Stimulated activated CD8-positive, alpha-beta memory T cell treated with anti-CD3 and anti-CD28 coated beads, Interleukin-15, amount 100 ng/mL, for 1 hour (primary cell): ENCODE measurements around the gene FSTL4.

Experiments used
- DNase-seq: peaks from one replicate; pipeline ENCODE4 v3.0.0-alpha.2; 2020; ENCODE audit warnings: low read depth

Gene FSTL4

DNA sequence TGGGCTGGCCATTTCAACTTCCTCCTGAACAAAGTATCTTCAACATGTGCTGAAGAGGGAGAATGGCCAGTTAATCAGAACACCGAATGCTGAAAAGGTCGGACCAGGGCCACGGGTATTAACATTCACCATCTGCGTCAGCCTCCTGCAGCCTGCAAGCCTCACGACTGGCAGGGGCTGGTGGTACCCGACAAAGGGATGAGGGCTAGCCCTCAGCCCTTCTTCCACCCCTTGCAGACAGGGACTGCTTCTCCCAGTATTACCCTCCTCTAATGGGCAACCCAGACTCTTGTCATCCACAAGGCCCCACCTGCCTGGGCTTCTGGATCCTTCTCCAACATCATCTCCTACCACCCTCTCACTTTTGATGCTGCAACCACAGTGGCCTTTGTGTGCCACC is 246.6 kb downstream of the FSTL4 start:
- DNase-seq = no peak

DNA sequence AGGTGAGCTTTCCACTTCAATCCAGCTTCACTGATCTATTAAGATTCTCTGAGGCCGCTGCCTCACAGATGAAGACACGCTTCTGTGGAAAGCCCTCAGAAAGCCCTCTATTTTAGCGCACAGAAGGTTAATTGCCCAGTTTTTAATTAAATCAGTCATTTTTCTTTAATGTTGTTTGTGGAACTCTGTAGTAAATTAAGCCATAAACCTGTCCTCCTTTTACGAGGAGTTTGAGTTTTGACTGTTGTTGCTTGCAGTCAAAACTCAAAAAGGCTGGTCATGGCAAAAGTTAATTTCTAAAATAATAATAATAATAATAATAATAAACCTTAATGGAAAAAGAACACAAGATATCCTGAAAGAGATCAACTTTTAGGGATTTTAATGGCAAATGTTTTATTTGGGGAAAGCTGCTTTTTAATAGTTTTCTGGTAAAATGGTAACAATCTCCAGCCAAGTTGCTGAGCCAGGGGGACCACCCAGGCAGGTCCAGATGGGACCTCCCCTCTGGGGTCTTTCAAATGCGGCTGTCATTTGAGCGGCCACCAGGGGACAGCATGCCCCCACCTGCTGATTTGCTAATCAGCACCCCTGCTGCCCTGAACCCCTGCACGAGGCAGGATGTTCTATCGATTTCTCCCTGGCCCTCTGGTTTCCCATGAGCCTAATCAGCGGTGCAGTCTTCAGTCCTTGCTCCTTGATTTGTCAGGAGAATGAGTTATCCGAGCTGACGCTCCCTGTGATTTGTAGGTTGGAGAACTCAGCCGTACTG is 247.2 kb downstream of the FSTL4 start:
- no peak for DNase-seq

DNA sequence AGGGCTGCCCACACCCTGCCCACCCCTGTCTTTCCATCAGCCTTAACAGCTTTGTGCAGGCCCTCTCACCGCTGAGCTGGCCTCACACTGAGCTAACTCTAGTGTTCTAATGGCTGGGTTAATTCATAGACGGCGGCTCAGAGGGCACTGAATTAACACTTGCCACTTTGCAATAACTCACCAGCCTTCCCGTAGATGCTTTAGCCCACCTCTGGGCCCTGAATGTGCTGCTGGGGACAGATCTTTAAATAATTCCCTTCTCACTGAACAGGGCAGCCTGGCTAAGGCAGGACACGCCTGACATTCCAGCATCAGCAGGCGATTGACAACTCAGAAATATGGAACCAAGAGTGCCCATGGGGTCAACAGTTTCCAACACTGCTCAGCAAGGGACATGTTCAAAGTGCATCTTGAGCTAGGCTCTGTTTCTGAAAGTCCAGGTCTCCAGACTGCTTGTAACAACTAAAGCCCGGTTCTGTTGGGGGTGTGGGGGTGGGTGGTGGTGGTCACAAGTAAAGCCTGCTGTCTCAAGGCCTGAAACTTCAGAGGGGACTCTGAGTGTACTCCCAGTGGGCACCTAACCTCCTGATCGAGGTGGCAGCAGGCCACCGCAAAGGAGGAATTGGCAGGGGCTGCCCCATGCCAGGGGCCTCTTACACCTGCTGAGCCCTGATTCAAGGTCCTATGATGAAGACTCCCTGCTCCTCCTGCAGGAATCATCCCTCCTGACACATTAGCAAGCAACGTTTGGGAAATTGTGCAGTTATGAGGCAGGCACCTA is 248.3 kb downstream of the FSTL4 start:
- no peak for DNase-seq

DNA sequence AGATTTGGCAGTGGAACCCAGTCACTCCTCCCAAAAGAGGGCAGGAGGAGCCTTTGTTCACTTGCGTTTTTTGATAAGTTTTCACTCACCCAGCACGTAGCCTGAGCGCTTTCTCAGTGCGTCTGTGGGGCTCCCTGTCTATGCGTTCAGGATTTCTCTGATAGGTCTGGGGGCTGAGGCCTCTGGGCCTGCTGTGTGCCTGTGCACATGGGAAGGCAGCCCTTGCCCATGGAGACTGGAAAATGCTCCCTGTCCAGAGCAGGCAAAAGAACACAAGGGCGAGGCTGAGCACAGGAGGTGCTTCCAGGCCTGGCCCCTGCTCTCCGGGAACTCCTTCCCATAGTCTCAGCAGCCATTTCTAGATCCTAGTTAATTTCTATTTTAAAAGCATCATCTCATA is 249.9 kb downstream of the FSTL4 start:
- DNase-seq = no peak

DNA sequence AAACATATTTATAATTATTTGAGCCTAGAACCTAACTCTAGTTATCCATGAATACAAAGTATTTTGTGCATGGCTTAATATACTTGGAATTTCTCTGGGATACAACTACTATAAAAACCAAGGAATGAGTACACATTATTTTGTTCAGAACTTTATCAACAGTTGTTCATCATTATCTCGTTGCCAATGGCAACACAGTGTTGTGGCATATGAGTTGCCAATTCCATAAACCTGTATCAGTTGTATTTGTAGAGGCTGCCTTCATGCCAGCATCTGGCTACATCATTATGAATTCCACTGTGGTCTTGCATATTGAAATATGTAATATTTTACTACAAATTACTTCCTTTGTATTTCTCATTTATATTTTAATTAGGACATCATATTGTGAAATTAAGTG is 250.4 kb downstream of the FSTL4 start:
- DNase-seq = no peak

DNA sequence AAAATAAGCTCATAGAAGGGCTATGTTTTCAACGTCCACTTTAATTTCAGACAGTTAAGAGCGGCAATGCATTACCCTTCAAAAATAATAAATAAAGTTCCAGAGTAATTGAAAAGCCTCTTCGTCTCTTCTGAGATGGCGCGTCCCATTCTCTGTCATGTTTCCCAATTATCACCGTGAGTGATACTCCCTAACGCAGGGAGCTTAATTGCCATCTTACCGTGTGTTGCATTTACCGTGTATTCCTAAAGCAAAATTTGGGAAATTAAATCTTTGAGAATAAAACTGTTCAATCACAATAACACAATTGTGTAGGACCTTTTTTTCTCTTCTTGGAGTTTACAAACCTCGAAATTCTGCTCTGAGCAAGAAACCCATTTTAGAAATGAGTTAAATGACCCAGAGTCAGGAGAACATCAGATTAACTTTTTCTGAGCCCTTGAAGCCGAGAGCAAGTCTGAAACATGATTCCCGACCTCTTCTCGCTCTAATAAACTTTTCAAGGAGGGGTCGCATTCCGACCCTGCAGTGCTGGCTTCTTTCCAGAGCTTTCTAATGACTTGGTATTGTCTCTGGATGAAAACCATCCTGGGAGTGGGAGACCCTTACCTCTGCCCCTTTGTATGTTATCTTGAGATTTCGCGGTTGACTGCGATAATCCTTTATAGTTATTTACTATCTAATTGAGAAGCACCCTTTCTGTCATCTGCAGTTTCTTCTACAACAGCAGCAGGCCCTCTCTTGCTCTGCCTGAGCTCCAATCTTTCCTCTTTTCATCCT is 251.5 kb downstream of the FSTL4 start:
- DNase-seq = no peak

DNA sequence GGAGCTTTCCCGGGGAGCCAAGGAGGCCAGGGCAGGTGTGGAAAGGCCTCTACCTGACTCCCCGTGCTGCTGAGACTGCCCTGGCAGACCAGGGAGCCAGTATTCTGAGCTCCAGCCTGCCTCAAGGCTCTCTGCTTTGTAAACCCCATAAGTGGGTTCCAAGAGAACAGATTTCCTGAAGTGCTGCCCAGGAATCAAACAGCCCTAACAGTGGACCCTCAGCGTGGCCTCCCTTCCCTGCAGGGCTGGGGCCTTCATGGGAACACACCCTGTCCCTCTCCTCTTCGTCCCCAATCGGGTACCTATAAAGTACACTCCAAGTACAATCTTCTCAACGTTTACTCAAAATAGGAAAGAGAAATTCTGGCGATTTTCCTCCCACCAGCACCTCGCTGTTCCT is 252.5 kb downstream of the FSTL4 start:
- DNase-seq = no peak

DNA sequence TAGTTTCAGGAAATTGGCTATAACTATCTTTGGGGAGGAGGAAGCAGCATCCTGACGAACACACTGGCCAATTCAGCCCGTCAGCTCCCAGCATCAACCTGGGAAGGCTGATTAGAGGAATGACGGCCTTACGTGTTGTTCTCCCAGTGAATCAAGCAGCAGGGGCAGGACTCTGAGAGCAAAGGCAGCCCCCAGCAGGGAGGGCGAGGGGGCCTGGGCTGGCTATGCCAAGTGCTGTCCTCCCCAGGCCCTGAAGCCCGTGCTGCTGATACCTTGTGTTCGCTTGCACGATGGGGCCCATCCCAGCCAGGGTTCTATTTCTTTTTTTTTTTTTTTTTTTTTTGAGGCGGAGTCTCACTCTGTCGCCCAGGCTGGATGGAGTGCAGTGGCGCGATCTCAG is 254.1 kb downstream of the FSTL4 start:
- DNase-seq = no peak

DNA sequence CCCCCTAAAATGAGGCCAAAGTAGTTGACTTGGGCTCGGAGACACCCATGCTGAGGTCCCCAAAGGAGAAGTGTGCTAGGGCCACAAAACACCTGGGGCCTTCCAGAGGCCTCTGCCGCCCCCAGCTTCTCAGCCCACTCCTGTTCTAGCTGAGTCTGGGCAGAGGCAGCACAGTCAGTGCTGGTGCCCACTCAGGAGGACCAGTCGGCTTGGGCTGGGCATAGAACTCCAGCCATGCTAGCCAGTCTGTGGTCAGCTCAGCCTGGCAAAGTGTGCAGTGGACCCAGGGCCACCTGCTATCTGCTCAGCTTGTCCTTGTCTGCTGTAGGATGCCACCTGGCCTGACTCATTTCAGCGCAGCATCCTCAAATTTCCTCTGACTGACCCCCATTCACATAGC is 254.6 kb downstream of the FSTL4 start:
- DNase-seq = no peak

DNA sequence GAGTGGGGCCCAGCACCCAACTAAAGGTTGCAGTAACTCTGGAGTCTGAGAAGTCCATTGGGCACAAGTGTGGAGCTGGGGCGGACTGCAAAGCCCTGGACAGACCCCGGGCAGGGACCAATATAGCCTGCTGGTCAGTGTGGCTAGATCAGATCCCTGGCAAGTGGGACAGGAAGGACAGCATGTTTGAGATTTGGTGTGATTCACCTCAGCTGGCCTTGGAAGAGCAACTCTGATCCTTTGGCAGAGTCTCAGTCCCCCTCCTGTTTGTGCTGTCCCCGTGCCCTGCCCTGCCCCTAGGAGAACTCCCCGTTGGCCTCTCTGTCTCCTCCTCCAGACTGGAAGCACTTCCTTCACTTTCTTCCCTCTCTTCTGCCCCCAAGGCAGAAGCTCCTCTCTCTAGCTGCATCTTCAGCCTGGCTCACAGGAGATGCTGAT is 255.3 kb downstream of the FSTL4 start:
- DNase-seq = no peak

DNA sequence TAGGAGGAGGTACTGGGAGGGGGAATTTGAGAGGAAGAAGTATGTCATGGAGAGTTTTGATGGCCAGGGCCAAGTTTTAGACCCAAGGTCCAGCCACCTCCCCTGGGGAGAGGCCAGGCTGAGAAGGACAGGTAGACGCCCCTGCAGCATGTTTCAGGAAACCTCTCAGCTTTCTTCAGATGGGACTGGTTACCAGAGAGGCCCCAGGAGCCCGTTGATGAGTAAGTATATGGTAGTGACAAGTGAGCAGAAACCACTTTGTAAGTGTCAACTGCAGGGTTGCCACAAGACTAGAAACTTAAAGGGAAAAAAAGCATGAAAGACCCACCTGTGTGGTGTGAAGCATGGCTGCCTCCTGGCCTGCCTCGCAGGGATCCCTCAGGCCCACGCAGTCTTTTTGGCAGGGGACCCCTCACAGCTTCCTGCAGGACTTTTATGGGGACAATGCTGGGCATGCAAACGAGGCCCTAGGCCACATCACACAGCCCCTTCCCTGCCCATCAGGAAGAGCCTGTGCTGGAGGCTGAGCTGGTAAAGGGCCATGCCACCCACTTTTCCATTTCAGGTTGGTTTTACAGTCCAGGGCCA is 255.9 kb downstream of the FSTL4 start:
- no peak for DNase-seq

DNA sequence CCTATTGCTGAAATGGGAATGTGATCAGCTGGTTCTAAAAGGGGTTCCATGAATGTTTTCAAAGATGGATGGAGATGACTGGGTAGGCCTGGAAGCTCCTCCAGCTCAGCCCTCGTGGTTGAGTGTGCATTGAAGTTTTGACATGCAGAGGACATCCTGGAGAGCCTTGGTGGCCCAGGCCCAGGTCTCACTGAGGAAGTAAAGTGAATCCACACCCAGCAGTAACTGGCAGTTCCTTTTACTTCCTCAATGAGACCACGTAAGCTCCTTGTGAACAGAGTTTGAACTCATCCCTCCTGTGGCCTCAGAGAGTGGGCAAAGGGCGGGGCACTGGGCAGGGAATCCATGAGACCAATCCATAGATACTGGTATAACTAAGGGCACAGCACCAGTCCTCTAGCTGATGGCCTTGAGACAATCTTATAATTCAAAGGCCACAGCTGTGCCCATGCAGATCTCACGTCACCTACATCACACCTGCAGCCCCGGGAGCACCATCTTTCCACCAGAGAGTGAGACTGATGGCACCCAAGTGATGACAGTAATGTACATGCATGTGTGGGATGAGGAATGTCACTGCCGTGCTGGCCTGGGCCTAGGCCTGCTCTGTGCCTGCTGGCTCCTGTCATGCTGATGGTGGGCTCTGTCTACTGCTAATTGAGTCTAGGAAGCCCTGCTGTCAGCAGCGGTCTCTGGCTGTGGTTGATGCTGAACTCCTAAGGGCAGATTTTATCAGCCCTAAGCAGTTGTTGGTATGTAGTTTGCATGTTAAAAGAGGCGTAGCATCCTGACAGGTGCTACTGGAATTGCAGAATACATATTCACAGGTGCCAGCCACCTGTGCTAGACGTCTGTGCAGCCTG is 257.8 kb downstream of the FSTL4 start:
- no peak for DNase-seq

DNA sequence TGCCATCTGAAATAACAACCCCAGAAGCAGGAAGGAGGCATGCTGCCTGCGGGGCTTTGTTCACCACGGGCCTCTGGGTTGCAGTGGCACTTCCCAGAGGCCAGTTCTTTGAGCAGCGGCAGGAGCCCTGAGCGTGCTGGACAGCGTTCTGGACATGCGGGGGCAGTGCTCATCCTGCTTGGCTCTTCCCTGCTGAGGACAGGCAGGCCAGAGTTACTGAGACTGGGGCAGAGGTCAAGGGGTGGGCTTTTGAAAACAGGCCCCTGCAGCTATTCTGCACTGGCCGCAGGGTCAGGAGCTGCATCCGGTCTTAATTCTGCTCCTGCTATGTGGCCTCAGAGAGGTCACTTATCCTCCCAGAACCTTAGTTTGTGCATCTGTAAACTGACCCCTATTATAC is 258.6 kb downstream of the FSTL4 start:
- DNase-seq = no peak

DNA sequence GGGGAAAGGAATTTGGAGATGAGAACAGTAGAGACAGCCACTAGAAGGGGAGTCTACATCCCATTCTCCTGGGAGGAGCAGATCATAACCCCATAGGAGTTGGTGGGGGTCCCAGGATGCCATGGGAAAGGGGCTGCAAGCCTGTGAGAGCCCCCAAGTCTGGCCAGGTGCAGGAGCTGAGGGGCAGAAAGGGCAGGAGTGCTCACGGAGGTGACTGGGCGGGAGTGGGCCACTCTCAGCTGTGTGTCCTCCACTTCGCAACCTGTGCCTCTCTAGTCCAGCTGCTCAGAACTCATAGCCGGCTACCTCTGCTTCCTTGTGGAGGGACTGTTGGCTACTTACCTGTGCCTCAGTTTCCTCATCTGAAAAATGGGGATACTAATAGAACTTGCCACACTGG is 263.9 kb downstream of the FSTL4 start:
- DNase-seq = no peak

DNA sequence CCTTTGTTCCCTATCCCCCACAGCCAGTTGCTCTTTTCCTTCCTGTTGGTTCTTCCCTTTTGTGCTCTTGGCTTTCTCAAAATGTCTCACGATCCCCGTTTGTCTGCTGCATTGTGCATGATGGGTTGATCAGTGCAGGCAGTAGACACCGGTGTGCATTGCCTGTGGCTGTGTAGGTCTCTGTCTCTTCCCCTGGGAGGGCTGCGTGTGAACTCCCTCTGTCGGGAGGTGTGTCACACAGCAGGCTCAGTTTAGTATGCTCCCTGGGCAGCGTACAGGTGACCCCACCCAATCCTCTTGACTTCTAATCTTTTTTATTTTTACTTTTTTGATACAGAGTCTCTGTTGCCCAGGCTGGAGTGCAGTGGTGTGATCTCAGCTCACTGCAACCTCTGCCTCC is 265.3 kb downstream of the FSTL4 start:
- no peak for DNase-seq

DNA sequence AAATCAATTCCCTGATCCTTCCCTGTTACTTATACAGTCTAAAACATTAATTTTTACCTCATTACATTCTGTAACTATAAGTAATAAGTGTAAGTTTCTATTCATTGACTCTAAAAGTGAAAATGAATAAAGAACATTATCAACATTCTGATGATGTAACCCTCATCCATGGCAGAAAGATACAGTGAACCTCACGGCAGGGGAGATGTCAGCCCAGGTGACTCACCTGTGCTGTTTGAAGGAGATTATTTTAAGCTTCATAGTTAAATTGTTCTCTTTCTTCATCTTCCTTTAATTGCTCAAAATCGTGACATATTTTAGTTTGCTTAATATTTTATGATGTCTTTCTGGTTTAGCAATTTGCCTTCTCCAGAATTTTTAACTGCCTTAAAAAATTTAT is 268.1 kb downstream of the FSTL4 start:
- DNase-seq = no peak

DNA sequence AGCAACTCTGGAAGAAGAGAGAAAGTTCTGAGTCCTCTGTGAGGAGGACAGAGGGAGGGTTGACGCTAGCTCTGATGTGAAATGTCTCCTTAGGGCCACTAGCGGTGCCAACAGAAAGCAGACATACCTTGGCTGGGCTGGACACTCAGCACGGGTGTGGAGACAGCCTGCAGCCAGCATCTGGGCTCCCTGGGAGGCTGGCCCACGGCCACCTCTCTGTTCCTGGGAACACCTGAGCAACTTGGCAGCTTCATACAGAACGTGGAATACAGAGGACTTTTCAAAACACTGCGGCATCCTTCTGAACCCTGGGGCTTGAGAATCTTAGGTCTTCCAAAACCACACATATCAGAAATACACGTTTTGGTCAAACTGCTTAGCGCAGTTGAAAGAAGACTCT is 269.1 kb downstream of the FSTL4 start:
- no peak for DNase-seq

DNA sequence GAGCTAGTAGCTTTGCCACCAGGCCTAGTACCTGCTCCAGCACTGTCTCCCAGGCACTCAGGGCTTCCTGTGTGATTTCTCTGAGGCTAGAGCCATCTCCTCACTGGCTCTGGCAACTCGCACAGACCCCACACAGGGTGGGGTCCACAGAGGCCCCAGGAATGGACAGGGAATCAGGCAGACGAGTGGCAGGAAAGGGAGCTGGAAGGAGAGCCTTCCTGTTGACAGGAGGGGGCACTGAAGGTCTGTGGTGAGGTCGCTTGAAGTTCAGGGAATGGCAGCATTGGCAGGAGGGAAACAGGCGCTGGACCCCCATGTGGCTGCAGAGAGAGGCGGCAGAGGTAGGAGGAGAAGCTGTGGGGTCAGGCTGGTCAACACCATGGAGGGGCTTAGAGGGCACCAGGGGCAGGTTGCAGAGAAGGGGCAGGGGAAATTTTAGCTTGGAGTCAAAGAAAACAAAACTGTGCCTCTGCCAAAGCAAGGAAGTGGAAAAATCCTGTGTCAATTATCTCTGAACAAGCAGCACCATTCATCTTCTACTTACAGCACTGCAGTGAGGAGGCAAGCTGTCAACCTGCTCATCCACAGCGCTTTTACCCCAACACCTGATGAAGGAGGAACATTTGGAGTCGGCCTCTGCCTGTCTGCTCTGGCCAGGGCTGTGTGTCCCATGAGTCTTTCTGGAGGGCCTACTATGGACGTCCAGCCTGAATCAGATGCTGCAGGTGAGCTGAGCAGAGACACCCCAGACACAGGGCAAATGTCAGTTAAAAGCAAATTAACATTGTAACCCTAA is 270.2 kb downstream of the FSTL4 start:
- DNase-seq = no peak

DNA sequence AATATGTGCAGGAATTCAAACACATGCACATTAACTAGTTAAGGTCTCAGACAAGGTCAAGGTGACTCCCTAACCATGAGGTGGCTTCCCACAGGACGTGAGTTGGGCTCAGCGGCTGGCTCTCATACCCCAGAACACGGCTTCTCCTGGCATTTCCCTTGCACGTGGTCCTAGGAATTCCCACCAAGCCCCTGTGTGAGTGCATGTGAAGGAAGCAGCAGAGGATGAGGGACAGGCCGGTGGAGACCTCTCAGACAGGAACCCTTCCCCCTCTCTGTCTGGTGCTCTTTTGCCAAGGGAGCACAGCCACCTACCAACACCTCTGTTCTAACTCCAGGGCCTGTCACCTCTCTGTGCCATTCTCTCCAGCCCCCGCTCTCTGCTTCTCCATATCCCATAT is 271.0 kb downstream of the FSTL4 start:
- DNase-seq = no peak

DNA sequence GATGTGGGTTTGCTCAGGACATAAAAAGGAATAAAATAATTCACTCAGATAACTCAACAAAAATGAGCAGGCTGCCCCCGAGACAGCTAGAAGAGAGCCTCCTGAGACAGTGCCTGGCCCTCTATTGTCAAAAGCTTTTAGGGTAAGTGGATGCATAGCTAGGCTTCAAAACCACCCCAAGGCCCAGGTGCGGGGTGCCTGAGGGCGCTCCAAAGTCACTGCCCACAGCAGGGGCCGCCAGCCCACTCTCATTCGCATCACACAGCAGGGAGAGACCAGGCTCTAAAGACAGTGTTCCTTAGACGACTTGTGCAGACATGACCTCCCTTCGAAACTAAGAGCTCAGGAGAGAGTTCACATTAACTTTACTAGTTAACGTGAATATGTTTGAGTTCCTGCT is 271.5 kb downstream of the FSTL4 start:
- no peak for DNase-seq
